Measurements from ENCODE around the gene CD83.

The CD83 gene

DNA sequence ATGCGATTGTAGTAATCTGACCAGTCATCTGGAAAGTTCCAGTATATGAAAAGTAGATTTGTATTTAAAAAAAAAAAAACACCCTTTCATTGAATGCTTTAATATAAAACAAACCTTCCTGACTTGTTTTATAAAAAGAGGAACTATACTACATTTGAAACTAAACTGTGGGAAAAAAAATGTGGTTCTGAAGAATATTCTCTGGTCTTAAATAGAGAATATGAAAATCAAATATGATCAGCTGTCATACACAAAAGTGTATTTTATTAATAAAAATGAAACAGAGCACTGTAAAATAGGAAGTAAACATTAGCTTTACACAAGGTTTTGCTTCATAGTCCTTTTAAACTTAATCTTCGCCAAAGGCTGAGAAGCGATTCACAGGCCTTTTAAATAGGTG, 25.3 kb upstream of the CD83 start:
- DNase-seq (ENCODE audit: low spot score), result no peak

DNA sequence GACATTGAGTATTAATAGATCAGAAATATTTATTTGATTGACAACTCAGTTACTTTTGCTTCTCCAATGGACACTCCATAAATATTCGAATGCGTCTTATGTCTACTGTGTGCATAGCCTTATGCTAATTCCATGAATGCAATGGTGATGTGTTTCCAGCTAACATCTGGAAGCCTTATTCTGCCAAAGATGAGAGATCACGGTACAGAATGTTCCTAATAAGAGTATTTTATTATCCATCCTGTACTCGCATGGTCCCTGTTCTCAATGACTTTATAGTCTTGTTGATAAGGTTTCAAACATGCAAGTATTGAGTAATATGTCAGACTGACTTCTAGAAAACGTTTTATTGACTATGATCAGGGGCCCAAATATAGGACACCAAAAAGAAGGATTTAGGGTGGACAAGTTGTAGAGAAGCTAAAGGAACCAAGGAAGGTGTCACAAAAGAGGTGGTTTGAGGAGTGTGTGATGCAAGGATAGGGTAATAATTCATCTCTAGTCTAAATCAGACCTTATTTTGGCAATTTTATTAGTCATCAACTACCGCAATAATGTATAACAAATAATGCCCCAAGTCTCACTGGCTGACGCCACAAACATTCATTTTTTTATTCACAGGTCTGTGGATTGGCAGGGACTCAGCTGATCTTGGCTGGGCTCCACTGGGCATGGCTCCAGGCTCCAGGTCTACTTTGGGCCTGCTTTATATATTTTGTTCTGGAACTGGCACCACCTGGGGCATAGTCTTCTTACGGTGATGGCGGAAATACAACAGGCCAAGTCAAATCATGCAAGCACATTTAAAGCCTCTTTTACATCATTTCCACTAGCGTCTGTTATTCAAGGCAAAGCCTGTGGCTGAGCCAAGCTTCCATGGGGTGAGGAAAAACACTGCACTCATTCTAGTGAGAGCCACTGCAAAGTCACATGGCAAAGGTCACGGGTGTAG, 24.5 kb upstream of the CD83 start:
- DNase-seq (ENCODE audit: low spot score), result no peak

- DNase-seq (ENCODE audit: low spot score), result no peak
Observed at GRCh38 chr6:14094721-14095120, 22.9 kb upstream of the CD83 start.

GRCh38 chr6:14095437-14095836, 22.1 kb upstream of the CD83 start:
- no peak for DNase-seq (ENCODE audit: low spot score)

GRCh38 chr6:14100138-14100537, 17.4 kb upstream of the CD83 start:
- no peak for DNase-seq (ENCODE audit: low spot score)

- DNase-seq (ENCODE audit: low spot score), result no peak
Observed at GRCh38 chr6:14100966-14101365, 16.6 kb upstream of the CD83 start.

DNA sequence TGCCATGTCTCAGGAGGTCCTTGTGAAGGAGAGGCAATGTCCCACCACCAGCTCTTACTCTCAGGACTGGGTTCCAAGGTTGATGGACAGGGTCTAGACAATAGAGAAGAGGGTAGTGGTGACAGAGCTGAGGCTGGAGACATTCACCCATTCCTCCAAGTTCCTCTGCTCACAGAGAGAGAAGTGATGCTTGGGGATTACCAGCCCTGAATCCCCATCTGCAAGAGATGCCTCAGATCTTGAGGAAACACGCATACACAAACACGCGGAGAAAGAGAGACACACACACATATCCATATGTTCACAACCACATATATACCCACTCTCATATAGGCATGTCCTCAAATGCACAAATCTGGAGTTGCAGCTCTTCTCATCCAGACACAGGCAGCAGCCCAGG, 15.2 kb upstream of the CD83 start:
- DNase-seq (ENCODE audit: low spot score), result no peak

- no peak for DNase-seq (ENCODE audit: low spot score)
Observed at GRCh38 chr6:14105547-14105946, 12.0 kb upstream of the CD83 start.

- DNase-seq (ENCODE audit: low spot score), result no peak
Observed at GRCh38 chr6:14107000-14107399, 10.6 kb upstream of the CD83 start.

GRCh38 chr6:14107711-14108494, 9.7 kb upstream of the CD83 start:
- DNase-seq (ENCODE audit: low spot score), result no peak

DNA sequence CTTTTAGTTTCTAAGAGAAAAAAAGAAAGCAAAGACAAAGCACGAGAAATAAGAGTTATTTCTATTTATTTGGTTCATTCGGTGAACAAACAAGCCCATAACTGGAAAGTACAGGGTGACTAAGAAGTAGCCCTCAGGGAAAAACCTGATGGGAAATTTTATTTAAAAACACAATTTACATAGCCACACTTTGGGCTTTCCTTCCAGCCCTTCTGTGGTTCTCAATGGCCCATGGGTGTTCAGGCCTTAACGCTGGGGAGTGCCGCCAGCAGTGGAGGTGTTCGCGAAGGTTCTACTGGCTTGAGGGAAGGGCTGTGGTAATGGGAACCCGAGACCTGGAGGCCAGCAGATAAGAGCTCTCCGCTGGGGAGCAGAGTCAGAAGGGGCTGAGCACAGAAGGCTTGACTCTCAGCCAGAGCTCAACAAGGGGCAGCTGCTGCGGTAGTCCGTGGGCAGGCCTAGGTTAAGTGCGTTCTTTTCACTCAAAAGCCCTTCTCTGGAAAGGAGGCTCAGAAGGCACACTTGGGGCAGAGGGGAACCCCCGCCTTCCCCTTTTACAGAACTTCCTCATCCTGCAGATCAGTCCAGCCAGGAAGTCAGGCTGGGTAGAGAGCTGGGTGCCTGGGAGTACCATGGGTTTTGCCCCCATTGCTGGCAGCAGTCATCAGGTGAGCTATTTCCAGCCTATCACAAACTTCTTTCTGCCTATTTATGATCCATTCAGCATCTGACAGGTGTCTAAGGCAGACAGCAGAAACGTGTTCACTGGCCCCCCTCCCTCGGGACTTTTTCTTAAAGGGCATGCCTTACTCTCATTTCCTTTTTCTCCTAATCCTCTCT, 8.8 kb upstream of the CD83 start:
- DNase-seq (ENCODE audit: low spot score), result no peak

GRCh38 chr6:14109411-14109826, 8.2 kb upstream of the CD83 start:
- no peak for DNase-seq (ENCODE audit: low spot score)

- no peak for DNase-seq (ENCODE audit: low spot score)
Observed at GRCh38 chr6:14110001-14110818, 7.4 kb upstream of the CD83 start.

DNA sequence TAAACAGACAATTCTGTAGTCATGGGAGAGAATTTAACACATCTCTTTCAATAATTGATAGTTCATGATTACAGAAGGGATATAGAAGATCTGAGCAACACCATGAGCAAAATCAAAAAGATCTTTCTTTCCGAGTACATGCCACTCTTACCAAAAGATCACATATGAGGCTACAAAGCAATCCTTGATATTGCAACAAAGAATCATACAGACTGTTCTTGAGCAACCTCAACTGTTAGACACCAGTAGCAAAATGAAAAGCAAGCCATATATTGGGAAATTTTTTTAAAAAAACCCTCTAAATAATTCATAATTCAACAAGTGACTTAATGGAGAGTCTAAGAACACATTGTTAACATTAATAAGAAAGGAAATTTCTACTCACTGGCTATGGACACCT, 3.6 kb upstream of the CD83 start:
- no peak for DNase-seq (ENCODE audit: low spot score)

- no peak for DNase-seq (ENCODE audit: low spot score)
Observed at GRCh38 chr6:14118091-14118439, 493 bp downstream of the CD83 start.

DNA sequence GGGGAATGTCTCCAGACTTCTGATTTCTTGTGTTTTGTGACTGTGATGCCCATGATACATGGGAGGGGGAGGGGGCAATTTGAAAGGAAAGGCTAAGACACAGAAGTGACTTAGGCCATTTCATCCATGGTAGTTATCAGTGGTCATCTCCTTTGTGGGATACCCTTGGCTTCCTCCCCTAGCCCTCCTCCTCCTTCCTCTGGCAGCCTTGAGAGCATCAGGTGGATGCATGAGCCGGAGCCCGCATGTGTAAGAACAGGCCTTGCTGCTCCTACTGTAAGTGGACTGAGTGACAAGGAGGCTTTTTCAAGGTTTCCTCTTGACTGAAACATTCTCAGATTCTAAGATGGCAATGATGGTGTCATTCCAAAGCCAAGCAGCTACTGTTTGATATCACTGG, 874 bp downstream of the CD83 start:
- no peak for DNase-seq (ENCODE audit: low spot score)

DNA sequence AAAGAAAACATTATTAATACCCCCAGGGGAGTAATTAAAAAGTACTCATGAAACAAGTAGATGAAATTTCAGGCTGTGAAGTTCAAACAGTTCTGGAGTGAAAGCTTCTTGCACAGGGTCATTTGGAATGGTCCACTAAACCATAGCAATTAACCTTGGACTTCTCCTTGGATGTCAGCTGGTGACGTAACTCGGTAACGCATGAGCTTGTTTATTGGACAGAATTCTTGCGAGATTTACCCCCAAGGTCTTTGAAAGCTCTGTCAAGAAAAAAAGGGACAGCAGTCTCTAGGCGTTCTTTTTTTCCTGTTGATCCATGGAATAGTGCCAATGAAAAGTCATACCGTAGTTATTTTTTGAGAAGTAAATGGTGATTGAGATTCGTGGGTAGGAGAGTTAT, 2.2 kb downstream of the CD83 start:
- DNase-seq (ENCODE audit: low spot score), result no peak

DNA sequence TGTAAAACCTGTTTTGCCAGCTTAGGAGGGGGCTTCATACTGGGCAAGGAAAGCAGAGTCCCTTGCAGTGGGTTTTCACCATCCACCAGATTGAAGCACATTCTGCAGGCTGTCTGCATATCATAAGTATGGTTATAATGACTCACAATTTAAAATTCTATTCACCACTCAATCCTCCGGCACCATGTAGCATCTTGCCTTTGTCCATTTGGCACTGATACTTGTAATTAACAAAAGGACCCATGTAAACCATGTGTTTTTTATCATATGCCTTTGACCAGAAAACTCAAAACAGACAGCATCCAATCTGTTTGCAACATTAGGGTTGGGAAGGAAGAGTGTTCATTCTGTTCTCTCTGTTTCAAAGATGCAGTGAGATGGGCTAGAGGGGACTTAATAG, 3.0 kb downstream of the CD83 start:
- no peak for DNase-seq (ENCODE audit: low spot score)

- no peak for DNase-seq (ENCODE audit: low spot score)
Observed at GRCh38 chr6:14121936-14122344, 4.4 kb downstream of the CD83 start.

GRCh38 chr6:14123386-14124111, 6.0 kb downstream of the CD83 start:
- no peak for DNase-seq (ENCODE audit: low spot score)

DNA sequence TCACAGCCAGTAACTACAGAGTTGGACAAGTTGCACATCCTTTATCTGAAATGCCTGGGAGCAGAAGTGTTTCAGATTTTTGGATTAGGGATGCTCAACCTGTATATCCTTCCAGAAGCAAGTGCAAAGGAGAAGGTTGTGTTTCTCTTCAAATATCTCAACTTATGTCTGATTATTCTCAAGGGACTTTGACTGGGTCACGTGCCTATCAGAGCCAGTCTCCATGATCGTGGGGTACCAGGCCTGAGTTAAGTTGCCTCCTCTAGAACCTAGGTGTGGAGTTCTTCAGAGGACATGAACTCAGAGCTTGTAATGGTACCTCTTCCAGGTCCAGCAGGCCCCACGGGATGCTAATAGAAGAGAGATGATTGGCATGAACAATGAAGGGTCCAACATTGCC, 7.8 kb downstream of the CD83 start:
- DNase-seq (ENCODE audit: low spot score), result no peak
